Stimulated activated CD4-positive, alpha-beta T cell treated with anti-CD3 and anti-CD28 coated beads, Interleukin-1b, Interleukin-23, amount 100 ng/mL, for 48 hours (primary cell): Measurements from ENCODE around the gene DOC2A.

Experiments used
- DNase-seq: peaks from one replicate; pipeline ENCODE4 v3.0.0-alpha.2; 2020

The DOC2A gene

DNA sequence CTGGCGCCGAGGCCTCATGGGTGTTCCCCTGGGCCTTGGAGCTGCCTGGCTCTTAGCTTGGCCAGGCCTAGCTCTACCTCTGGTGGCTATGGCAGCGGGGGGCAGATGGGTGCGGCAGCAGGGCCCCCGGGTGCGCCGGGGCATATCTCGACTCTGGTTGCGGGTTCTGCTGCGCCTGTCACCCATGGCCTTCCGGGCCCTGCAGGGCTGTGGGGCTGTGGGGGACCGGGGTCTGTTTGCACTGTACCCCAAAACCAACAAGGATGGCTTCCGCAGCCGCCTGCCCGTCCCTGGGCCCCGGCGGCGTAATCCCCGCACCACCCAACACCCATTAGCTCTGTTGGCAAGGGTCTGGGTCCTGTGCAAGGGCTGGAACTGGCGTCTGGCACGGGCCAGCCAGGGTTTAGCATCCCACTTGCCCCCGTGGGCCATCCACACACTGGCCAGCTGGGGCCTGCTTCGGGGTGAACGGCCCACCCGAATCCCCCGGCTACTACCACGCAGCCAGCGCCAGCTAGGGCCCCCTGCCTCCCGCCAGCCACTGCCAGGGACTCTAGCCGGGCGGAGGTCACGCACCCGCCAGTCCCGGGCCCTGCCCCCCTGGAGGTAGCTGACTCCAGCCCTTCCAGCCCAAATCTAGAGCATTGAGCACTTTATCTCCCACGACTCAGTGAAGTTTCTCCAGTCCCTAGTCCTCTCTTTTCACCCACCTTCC is 23.3 kb downstream of the DOC2A start:
- no peak for DNase-seq

GRCh38 chr16:29986931-29987330 is 23.9 kb downstream of the DOC2A start:
- DNase-seq = no peak

- DNase-seq = no peak
Observed at GRCh38 chr16:29986231-29986630, 24.6 kb downstream of the DOC2A start.

DNA sequence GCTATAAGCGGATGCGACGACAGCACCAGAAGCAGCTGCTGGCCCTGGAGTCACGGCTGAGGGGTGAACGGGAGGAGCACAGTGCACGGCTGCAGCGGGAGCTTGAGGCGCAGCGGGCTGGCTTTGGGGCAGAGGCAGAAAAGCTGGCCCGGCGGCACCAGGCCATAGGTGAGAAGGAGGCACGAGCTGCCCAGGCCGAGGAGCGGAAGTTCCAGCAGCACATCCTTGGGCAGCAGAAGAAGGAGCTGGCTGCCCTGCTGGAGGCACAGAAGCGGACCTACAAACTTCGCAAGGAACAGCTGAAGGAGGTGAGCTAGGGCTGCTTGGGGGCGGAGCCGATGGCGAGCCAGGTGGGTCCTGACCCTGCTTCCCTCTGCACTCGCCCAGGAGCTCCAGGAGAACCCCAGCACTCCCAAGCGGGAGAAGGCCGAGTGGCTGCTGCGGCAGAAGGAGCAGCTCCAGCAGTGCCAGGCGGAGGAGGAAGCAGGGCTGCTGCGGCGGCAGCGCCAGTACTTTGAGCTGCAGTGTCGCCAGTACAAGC is 25.5 kb downstream of the DOC2A start:
- DNase-seq = no peak

- no peak for DNase-seq
Observed at GRCh38 chr16:29984764-29985147, 26.1 kb downstream of the DOC2A start.

- DNase-seq = no peak
Observed at GRCh38 chr16:29984137-29984763, 26.6 kb downstream of the DOC2A start.

GRCh38 chr16:29983420-29984136 is 27.2 kb downstream of the DOC2A start:
- DNase-seq = no peak

DNA sequence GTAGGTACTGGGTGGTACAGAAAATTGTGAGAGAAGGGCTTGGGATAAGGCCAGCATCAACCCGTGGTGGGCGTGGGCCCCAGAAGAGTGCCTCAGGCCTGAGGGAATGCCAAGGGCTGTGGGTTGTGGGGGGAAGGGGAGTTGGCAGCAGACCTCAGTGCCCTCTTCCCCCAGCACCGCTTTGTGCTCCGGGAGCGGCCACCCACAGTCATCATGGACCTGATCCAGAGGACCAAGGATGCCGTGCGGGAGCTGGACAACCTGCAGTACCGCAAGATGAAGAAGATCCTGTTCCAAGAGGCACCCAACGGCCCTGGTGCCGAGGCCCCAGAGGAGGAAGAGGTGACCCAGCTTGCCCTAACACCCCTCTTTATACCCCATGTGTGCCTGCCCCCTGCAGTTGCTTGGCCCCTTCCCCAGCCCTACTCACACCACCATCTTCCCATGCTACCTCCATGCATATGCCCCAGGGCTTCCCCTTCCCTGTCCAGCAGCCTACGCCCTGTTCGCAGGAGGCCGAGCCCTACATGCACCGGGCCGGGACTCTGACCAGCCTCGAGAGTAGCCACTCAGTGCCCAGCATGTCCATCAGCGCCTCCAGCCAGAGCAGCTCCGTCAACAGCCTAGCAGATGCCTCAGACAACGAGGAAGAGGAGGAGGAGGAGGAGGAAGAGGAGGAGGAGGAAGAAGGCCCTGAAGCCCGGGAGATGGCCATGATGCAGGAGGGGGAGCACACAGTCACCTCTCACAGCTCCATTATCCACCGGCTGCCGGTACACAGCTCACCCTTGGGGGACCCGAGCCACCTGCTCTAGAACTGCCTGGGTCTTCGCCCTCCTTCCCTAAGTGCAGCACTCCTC is 28.0 kb downstream of the DOC2A start:
- DNase-seq = no peak

GRCh38 chr16:29978564-29979270 is 32.1 kb downstream of the DOC2A start:
- no peak for DNase-seq

- DNase-seq = no peak
Observed at GRCh38 chr16:29978081-29978480, 32.7 kb downstream of the DOC2A start.

DNA sequence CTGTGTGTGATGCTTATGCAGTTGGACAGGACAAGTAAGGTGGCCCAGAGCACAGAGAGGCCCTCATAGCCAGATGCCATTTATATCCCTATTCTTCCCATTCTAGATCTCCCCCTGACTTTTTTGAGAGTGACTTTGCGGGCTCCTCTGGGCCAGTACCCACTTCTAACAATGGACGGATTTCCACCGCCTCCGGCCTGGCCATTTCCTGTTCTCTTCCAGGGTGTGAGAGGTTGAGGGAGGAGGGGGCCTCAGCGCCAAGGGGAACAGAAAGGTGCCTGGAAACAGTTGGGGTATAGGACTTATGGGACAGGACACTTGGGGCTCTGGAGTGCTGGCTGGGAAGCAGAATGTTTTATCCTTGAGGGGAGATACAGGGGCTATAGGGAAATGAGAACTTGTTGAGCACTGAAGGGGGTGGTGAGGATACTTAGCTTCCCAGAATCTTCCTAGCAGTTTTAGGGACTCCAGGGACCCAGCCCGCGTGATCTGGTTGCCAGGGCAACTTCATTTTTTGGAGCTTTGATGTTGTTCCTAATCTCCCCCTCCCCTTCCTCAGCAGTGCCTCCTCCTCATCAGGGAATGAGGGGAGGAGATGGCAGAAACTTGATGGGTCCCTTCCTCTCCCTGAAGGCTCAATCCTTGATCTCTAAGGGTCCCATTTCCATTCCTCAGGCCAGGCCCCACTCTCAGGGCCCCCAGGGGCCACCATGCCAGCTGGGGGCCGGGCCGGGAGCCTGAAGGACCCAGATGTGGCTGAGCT is 33.6 kb downstream of the DOC2A start:
- DNase-seq = no peak

- DNase-seq = no peak
Observed at GRCh38 chr16:29975811-29976511, 34.9 kb downstream of the DOC2A start.

DNA sequence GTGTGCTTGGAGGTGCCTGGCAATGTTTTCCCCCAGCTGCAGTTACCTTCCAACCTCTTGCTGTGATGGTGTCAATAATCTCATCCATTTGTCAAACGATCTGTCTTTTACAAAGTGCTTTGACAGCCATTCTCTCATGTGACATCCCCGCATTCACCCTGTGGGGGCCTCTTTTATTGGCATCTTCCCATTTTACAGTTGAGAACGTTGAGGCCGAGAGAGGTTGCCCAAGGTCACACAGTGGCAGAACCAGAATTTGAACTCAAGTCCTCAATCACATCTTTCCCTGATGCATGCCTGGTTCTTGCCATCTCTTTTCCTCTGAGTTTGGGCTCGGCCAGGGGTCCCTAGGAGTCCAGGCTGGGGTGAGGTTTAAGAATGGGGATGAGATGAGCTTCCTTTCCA is 35.7 kb downstream of the DOC2A start:
- DNase-seq = no peak

DNA sequence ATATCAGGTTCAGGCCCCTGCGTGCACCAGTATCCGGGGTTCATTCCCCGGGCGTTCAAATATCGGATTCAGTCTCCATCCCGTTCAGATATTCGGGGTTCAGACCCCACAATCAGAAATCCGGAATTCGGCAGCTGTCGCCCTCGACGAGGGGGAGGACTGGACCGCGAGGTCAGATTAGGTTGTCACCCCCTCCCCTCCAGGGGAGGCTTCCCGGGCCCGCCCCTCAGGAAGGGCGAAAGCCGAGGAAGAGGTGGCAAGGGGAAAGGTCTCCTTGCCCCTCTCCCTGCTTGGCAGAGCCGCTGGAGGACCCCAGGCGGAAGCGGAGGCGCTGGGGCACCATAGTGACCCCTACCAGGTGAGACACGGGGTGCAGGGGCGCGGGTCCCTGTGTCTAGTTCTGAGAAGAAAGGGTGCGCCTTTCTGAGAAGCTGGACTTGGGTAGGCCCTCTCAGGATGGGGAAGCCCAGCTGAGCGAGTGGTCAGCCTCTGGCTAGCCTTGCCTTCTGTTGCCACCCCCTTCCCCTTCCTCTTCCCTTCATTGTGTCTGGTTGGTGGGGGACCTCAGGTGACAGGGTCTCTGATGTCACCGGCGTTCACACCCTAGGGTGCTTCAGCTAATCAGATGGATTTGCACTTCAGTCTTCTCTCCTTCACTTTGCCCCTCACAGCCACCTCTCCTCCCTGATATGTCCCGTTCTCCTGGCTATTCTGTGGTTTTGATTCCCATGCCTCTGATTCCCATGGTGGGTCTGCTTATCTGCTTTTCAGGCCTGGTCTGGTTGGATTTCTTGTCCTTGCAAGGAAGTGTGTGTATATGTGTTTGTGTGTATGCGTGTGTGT is 36.3 kb downstream of the DOC2A start:
- no peak for DNase-seq

GRCh38 chr16:29973384-29974246 is 37.2 kb downstream of the DOC2A start, which contains the start of gene TAOK2:
TAOK2 (plus strand) TSS chr16:29973868; CDS start chr16:29977773, 3,905 bp downstream.
- peak; percentile 99 for DNase-seq

DNA sequence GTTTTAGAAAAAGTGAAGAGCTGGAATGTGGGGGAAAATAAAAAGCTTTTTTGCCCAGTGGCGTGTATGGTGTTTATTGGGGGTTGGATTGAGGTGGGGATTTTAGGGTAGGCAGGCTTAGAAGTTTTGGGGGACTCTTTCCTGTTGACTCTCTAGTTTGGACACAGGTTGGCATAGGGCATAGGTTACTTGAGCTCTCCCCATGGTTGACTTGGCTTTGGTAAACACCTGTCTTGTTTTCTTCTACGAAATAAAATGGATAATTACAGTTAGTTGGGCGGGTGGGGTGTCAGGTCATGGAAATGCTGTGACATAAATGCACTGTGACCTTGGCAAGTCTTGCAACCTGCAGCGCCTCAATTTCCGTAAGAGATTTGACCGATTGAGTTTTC is 37.8 kb downstream of the DOC2A start:
- no peak for DNase-seq

DNA sequence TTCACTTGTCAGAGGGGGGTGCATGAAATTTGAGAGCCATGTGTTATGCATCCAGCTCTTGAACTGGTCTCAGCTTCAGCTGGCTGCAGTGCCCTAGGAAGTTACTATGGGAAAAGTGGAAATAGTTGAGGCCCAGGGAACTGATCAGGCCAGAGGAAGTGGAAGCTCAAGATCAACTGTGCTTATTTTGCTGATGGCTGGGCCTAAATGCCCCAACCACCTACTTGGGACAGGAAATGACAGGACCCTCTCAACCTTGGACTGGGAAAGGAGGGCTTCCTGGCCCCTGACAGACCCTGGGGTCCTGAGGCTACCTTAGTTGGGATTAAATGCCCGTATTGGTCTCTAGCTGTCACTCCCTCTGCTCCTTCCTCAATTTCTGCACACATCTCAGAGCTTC is 38.3 kb downstream of the DOC2A start:
- no peak for DNase-seq

DNA sequence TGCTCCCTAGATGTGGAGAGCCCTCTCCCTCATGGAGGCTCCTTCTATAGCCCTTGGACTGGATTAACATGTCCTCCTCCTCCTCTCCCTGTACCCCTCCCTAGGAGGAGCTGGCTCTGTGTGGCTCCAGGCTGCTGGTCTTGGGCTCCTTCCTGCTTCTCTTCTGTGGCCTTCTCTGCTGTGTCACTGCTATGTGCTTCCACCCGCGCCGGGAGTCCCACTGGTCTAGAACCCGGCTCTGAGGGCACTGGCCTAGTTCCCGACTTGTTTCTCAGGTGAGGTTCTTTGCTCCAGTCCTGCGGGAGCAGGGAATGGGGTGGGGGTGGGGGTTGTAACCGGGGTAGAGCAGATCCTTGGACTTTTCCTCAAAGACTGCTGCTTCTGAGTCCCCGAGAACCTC is 39.5 kb downstream of the DOC2A start:
- no peak for DNase-seq

- DNase-seq = no peak
Observed at GRCh38 chr16:29968205-29968604, 42.6 kb downstream of the DOC2A start.
